HT1080 (cell line): Measurements from ENCODE around the gene GABARAPL2. TPM values are rescaled to one million over a fixed set of nuclear protein-coding genes. Genes with fewer than 3 reads are reported as not detected.
"Not testable (repeated sequence)": the region's sequence is repeated elsewhere in the genome, so short reads cannot be mapped to it uniquely, and the experiment has no call there.

Source experiments
- DNase-seq: peaks from one replicate; pipeline ENCODE4 v3.0.0-alpha.2; 2015; ENCODE audit warnings: low read depth
- total RNA-seq: library from RNA; depleted of rRNA; stranded (reverse); fragments of >200 nt; shearing (Covaris generic); gene quantifications from 2 replicates; pipeline ENCODE4 v1.2.3, GENCODE V29; 2014

Gene GABARAPL2
- total RNA-seq, 1 experiment from 2014 or later, result 131 TPM

GRCh38 chr16:75590920-75591843, 25.0 kb downstream of the GABARAPL2 start:
- DNase-seq, result no peak

- not testable (repeated sequence) for DNase-seq
Measured at GRCh38 chr16:75591927-75592326, 25.7 kb downstream of the GABARAPL2 start.

- DNase-seq, result no peak
Measured at GRCh38 chr16:75593308-75593707, 27.1 kb downstream of the GABARAPL2 start.

- peak; percentile 78 for DNase-seq
Measured at GRCh38 chr16:75593825-75594820, 27.9 kb downstream of the GABARAPL2 start.

- no peak for DNase-seq
Measured at GRCh38 chr16:75599452-75600277, 33.5 kb downstream of the GABARAPL2 start.

GRCh38 chr16:75603241-75603640, 37.1 kb downstream of the GABARAPL2 start:
- no peak for DNase-seq

GRCh38 chr16:75606507-75606906, 40.3 kb downstream of the GABARAPL2 start:
- no peak for DNase-seq

GRCh38 chr16:75614066-75614897, 48.1 kb downstream of the GABARAPL2 start:
- DNase-seq, result peak; percentile 32

GRCh38 chr16:75615619-75616018, 49.4 kb downstream of the GABARAPL2 start:
- DNase-seq, result no peak

GRCh38 chr16:75616521-75617010, 50.4 kb downstream of the GABARAPL2 start:
- no peak for DNase-seq

GRCh38 chr16:75617121-75617520, 50.9 kb downstream of the GABARAPL2 start:
- no peak for DNase-seq

- DNase-seq, result no peak
Measured at GRCh38 chr16:75618780-75619179, 52.6 kb downstream of the GABARAPL2 start.

GRCh38 chr16:75620326-75621169, 54.4 kb downstream of the GABARAPL2 start:
- DNase-seq, result no peak

- DNase-seq, result peak; percentile 23
Measured at GRCh38 chr16:75621170-75621477, 54.9 kb downstream of the GABARAPL2 start.

GRCh38 chr16:75622761-75623605, 56.8 kb downstream of the GABARAPL2 start, which contains the start of gene ADAT1:
TSS of gene ADAT1 (minus strand) at chr16:75623281. CDS start at chr16:75620799, 2,482 bp downstream.
- DNase-seq, result peak; percentile 98

GRCh38 chr16:75624921-75625334, 58.7 kb downstream of the GABARAPL2 start:
- peak; percentile 20 for DNase-seq

- DNase-seq, result no peak
Measured at GRCh38 chr16:75626806-75627205, 60.6 kb downstream of the GABARAPL2 start.
